ENCODE measurements around the gene LSM14B.

Gene LSM14B

DNA sequence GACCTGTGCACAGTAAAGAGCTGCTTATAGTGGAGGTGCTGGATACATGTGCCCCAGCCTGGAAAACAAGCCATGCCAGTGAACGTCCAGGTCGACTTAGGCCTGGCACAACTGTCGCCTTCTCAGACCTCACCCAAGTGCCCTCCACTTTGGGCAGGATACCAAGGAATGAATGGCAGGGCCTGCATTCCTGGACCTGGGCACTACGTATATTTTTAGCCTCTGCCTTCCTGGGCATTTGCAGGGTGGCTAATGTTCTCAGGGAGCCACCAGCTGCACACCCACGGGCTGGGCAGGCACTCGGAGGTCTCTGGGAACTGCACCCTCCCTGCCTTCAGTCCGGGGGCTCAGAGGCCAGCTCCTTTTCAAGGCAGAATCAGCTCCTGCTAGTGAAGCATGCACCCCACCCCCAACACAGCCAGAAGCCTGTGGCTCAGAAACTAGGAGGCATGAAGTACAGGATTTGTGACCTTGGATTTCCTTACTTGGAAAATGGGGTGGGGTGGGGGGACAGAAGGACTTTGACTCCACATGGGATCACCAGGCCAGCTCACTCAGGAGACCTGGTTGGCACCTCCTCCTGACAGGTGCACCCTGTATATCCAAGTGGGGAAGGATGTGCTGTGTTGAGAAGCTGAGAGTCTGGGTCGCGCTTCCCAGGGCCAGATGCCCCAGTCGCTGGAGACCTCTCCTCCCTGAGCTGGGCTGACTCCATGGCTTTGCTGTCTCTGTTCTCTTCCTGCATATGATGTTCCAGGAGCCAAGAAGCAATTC is 2.5 kb upstream of the LSM14B start:
- DNase-seq = no peak
- no peaks in the 10 kb centered on the region for H3K27me3 ChIP-seq
- no peaks in the 10 kb centered on the region for H3K9me3 ChIP-seq
- no peak overlapping the region for H3K4me3 ChIP-seq (ENCODE audit: low read depth, low read length)
- H3K4me1 ChIP-seq = peaks cover 6% of the 10 kb centered on the region; the same call in 1 of the 2 replicates
- TF ChIP-seq, protein P1, sequence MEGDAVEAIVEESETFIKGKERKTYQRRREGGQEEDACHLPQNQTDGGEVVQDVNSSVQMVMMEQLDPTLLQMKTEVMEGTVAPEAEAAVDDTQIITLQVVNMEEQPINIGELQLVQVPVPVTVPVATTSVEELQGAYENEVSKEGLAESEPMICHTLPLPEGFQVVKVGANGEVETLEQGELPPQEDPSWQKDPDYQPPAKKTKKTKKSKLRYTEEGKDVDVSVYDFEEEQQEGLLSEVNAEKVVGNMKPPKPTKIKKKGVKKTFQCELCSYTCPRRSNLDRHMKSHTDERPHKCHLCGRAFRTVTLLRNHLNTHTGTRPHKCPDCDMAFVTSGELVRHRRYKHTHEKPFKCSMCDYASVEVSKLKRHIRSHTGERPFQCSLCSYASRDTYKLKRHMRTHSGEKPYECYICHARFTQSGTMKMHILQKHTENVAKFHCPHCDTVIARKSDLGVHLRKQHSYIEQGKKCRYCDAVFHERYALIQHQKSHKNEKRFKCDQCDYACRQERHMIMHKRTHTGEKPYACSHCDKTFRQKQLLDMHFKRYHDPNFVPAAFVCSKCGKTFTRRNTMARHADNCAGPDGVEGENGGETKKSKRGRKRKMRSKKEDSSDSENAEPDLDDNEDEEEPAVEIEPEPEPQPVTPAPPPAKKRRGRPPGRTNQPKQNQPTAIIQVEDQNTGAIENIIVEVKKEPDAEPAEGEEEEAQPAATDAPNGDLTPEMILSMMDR (IDR thresholded peaks at IDR 0.05; ENCODE audit: low read depth, low read length) = no peak
- peaks cover 9% of the 10 kb centered on the region for H3K36me3 ChIP-seq

DNA sequence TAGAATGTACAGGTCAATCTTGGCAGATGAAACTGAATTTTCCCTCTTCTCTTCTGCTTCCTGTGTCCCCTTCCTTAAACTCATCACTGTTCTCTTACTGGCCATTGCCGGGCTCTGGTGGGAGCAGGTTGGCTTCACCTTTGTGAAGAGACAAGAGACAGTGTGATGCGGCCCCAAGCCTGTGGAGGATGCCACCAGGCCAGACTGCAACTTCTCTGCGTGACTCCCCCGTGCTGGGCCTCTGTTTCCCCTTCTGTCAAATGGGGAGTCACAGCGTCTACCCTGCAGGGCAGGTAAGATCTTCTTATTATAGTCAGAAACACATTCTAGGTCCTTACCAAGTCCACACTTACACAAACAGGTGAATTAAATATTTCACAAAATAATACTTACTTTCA is 1.9 kb upstream of the LSM14B start:
- TF ChIP-seq, protein P1 (IDR thresholded peaks at IDR 0.05; ENCODE audit: low read depth, low read length) = no peak
- Histone ChIP-seq H3K9me3 (no peaks in the 10 kb centered on the region), H3K4me3 (ENCODE audit: low read depth, low read length) (no peak overlapping the region), H3K36me3 (peaks cover 14% of the 10 kb centered on the region), H3K27me3 (no peaks in the 10 kb centered on the region), H3K4me1 (peaks cover 6% of the 10 kb centered on the region; the same call in 1 of the 2 replicates)
- DNase-seq = no peak

DNA sequence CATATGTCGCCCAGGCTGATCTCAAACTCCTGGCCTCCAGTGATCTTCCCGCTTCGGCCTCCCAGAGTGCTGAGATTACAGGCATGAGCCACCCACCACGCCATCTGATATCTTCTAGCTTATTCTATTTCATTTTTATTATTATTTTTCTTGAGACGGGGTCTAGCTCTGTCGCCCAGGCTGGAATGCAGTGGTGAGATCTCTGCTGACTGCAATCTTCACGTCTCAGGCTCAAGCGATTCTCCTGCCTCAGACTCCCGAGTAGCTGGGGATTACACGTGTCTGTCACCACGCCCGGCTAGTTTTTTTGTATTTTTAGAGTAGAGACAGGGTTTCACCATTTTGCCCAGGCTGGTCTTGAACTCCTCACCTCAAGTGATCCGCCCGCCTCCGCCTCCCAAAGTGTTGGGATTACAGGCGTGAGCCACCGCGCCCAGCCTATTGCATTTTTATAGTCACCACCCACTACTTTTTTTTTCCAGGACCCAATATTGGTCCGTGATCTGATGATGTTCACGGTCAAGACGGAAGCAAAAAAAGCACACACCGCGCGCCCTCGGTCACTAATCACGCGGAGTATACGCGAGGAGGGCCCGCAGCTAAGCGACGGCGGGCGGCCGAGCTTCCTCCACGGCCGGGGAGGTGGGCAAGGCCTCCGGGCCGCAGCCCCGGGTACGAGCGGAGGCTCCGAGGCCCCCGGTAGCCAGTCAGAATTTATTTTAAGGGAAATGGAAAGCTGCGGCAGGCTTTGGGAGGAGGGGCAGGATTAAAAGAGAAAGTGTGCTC is 1.1 kb upstream of the LSM14B start:
- TF ChIP-seq, protein P1 (IDR thresholded peaks at IDR 0.05; ENCODE audit: low read depth, low read length) = no peak
- H3K36me3 ChIP-seq = peaks cover 23% of the 10 kb centered on the region
- peak overlapping the region; percentile 74 for H3K4me3 ChIP-seq (ENCODE audit: low read depth, low read length)
- peaks cover 6% of the 10 kb centered on the region; the same call in 1 of the 2 replicates for H3K4me1 ChIP-seq
- H3K27me3 ChIP-seq = no peaks in the 10 kb centered on the region
- DNase-seq = no peak
- H3K9me3 ChIP-seq = no peaks in the 10 kb centered on the region

DNA sequence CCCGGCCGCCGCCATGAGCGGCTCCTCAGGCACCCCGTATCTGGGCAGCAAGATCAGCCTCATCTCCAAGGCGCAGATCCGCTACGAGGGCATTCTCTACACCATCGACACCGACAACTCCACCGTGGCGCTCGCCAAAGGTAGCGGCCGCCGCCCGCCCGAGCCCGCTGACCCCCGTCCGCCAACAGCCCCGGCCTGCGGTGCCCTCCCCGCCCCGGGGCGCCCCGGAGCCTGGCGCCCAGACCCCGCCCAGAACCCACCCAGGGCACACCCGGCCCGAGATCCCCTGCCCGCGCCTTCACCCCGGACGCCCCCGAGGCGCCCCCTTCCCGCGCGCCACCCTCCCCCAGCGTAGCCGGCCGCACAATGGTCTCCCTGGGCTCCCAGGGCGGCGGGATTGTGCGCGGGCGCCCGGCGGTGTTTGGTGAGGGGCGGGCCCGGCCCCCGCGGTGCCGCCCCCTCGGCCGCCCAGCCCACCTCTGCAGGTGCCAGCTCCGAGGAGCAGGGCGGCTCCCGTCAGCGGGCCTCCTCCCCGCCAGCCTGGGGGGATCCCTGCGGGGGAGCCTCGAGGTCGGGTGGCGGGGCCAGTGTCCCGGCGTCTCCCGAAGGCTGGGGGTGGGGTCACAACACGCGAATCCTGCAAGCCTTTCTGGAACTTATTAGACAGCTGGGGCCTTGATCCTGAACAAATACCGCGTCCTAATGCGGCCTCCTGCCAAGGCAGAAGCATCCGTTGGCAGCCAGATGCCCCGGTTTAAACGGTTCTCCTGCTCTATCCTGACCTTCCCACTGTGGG is 577 bp downstream of the LSM14B start:
- TF ChIP-seq, protein P1 (IDR thresholded peaks at IDR 0.05; ENCODE audit: low read depth, low read length) = no peak
- Histone ChIP-seq H3K9me3 (no peaks in the 10 kb centered on the region), H3K36me3 (peaks cover 39% of the 10 kb centered on the region), H3K27me3 (no peaks in the 10 kb centered on the region), H3K4me3 (ENCODE audit: low read depth, low read length) (peak overlapping the region; percentile 74), H3K4me1 (peaks cover 6% of the 10 kb centered on the region; the same call in 1 of the 2 replicates)
- peak; percentile 52 for DNase-seq

DNA sequence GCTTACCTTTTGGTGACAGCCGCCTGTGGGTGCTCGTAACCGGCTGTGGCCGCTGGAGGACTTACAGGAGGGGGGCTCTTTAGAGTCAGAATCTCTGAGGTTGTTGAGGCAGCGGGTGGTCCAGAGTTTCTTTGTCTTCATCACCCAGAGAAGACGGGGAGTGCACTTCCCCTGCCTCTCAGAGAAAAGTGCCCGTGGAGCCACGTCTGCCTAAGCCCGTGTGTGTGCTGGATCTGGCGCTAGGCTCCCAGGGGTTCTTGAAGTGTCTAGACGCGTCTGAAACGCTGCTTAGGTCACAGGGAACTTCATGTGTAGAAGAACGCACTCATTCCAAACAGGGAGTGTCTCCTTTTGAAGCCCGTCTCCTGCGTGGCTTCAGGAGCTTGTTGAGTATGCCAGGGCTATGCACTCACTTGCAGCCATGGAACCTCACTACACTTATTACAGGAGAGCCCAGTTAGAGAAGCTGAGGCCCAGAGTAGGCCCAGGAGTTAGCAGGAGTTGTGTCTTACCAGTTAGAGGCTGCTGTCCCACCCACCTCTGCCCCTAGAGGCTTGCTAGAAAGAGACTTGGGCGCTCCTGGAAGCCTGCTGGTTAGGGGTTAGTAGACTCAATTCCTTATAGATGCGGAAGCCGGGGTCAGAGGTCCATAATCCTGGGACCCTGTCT is 1.3 kb downstream of the LSM14B start:
- no peaks in the 10 kb centered on the region for H3K27me3 ChIP-seq
- H3K36me3 ChIP-seq = peaks cover 46% of the 10 kb centered on the region
- no peak for DNase-seq
- H3K9me3 ChIP-seq = no peaks in the 10 kb centered on the region
- peak overlapping the region; percentile 74 for H3K4me3 ChIP-seq (ENCODE audit: low read depth, low read length)
- H3K4me1 ChIP-seq = peaks cover 6% of the 10 kb centered on the region; the same call in 1 of the 2 replicates
- TF ChIP-seq, protein P1 (IDR thresholded peaks at IDR 0.05; ENCODE audit: low read depth, low read length) = peak; percentile 22; the same call in 1 of the 2 replicates

Data from BE2C (cell line).